Mammary epithelial cell (primary cell): ENCODE data around the gene UBE3C.

Experiments
- CTCF ChIP-seq, 2 donors: IDR thresholded peaks in 1 of 2; conservative IDR thresholded peaks in 1 of 2; 2 replicates each; pipeline ENCODE4 v1.5.1; 2011 to 2012; ENCODE audit warnings: inconsistent platforms in 2 of 2, low read length in 2 of 2, mild to moderate bottlenecking in 2 of 2, control low read depth in 1 of 2, low read depth in 1 of 2; ENCODE audit not compliant: insufficient read depth in 1 of 2; ENCODE audit errors: extremely low read depth in 1 of 2
- EZH2 ChIP-seq: IDR thresholded peaks from 2 replicates; pipeline ENCODE4 v1.6.1; 2012; ENCODE audit warnings: low read length, inconsistent platforms, borderline replicate concordance

GRCh38 chr7:157210682-157211081, 72.0 kb downstream of the UBE3C start:
- TF ChIP-seq EZH2, result no peak
- no peak for TF ChIP-seq CTCF (conservative IDR thresholded peaks at IDR 0.05 in 1 of 2, IDR thresholded peaks at IDR 0.05 in 1 of 2; ENCODE audit: extremely low read depth in 1 of 2, insufficient read depth in 1 of 2, low read depth in 1 of 2, low read length in 2 of 2)
